LNCaP clone FGC (cell line): ENCODE measurements around the gene KHDRBS2.

Experiments
- DNase-seq: peaks from one replicate; pipeline ENCODE4 v3.0.0-alpha.2; 2011; ENCODE audit warnings: low read depth
- H3K4me3 ChIP-seq: 2 replicates; pipeline ENCODE4 v1.5.1; 2011; ENCODE audit warnings: mild to moderate bottlenecking, low read depth, low read length, control low read depth
- CTCF ChIP-seq: IDR thresholded peaks from 2 replicates; pipeline ENCODE4 v1.5.1; 2012; ENCODE audit warnings: mild to moderate bottlenecking; ENCODE audit not compliant: control insufficient read depth, insufficient read depth; ENCODE audit errors: extremely low read depth

Gene KHDRBS2

GRCh38 chr6:62272114-62272513 lies 13.9 kb downstream of the KHDRBS2 start:
- no peak for TF ChIP-seq CTCF

GRCh38 chr6:62265906-62266525 lies 20.0 kb downstream of the KHDRBS2 start:
- TF ChIP-seq CTCF: no peak
- DNase-seq: no peak
- H3K4me3 ChIP-seq: no peak overlapping the region

More at GRCh38 chr6:62272114-62272513, 13.9 kb downstream of the KHDRBS2 start:
- H3K4me3 ChIP-seq: no peak overlapping the region
- DNase-seq: no peak

- no peak overlapping the region for H3K4me3 ChIP-seq
- no peak for DNase-seq
- no peak for TF ChIP-seq CTCF
Observed at GRCh38 chr6:62262283-62262682, 23.7 kb downstream of the KHDRBS2 start.

- TF ChIP-seq CTCF: no peak
- no peak overlapping the region for H3K4me3 ChIP-seq
- no peak for DNase-seq
Observed at GRCh38 chr6:62246087-62246486, 39.9 kb downstream of the KHDRBS2 start.

- no peak for DNase-seq
- H3K4me3 ChIP-seq: no peak overlapping the region
- no peak for TF ChIP-seq CTCF
Observed at GRCh38 chr6:62236784-62237183, 49.2 kb downstream of the KHDRBS2 start.

- DNase-seq: no peak
- TF ChIP-seq CTCF: no peak
Observed at GRCh38 chr6:62229231-62229630, 56.8 kb downstream of the KHDRBS2 start.

GRCh38 chr6:62217866-62218265 lies 68.2 kb downstream of the KHDRBS2 start:
- no peak for TF ChIP-seq CTCF
- no peak for DNase-seq
- no peak overlapping the region for H3K4me3 ChIP-seq

More at GRCh38 chr6:62229231-62229630, 56.8 kb downstream of the KHDRBS2 start:
- H3K4me3 ChIP-seq: no peak overlapping the region
